Erythroblast (primary cell): Measurements from ENCODE around the gene GATAD2B.
A peak's percentile ranks its signal among the peaks of the same experiment; 100 is the strongest.

ENCODE experiments used
- DNase-seq, 2 experiments: peaks; one replicate each; lab custom pipeline; 2025; lab: John Stamatoyannopoulos, UW
- GATA1 ChIP-seq: IDR thresholded peaks from 2 replicates; pipeline ENCODE4 v1.6.1; 2011; ENCODE audit warnings: low read depth, mild to moderate bottlenecking, control low read depth, low read length, moderate library complexity
- POLR2A ChIP-seq: IDR thresholded peaks from 2 replicates; pipeline ENCODE4 v1.6.1; 2011; ENCODE audit warnings: mild to moderate bottlenecking, low read length

The GATAD2B gene

GRCh38 chr1:153778824-153779519 is 143.8 kb downstream of the GATAD2B start:
- TF ChIP-seq POLR2A (no peak), GATA1 (no peak)
- peak in 1 of 2 experiments; percentile 16 for DNase-seq

- no peak for DNase-seq
- TF ChIP-seq GATA1 (no peak), POLR2A (no peak)
Measured at GRCh38 chr1:153778051-153778823, 144.5 kb downstream of the GATAD2B start.

GRCh38 chr1:153777648-153778047 is 145.1 kb downstream of the GATAD2B start:
- TF ChIP-seq GATA1 (no peak), POLR2A (no peak)
- DNase-seq, result no peak

DNA sequence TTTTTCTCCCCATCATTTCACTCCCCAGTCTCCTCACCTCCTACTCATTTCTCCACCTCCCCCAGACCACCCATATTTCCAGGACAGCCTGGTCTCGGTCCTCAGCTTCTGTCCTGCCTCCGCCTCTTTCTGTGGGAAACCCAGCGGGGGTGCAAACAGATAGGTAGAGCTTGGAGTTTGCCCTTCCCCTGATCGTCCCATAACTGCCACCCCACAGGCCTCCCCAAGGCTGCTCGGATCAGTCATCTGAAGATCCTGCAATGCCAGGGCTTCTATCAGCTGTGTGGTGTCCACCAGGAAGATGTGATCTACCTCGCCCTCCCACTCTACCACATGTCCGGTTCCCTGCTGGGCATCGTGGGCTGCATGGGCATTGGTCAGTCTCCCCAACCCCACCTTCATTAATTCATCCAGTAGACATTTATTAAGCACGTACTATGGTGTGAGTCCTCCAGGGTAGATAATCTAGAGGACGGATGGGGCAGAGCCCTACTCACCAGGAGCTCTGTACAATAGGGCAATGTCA is 145.9 kb downstream of the GATAD2B start:
- TF ChIP-seq POLR2A (no peak), GATA1 (no peak)
- DNase-seq, result no peak

DNA sequence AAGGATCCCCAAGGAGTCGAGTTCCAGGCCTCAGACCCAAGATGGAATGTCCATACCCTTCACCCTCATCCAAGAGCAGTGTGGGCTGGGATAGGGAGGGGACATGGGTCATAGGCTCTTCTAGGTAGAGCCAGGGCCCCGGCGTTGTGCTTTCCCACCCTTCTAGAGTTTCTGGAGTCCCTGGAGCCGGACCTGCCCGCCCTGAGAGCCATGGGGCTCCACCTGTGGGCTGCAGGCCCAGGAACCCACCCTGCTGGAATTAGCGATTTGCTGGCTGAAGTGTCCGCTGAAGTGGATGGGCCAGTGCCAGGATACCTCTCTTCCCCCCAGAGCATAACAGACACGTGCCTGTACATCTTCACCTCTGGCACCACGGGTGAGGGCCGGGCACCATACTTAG is 146.4 kb downstream of the GATAD2B start:
- no peak for DNase-seq
- TF ChIP-seq GATA1, result no peak
- no peak for TF ChIP-seq POLR2A

DNA sequence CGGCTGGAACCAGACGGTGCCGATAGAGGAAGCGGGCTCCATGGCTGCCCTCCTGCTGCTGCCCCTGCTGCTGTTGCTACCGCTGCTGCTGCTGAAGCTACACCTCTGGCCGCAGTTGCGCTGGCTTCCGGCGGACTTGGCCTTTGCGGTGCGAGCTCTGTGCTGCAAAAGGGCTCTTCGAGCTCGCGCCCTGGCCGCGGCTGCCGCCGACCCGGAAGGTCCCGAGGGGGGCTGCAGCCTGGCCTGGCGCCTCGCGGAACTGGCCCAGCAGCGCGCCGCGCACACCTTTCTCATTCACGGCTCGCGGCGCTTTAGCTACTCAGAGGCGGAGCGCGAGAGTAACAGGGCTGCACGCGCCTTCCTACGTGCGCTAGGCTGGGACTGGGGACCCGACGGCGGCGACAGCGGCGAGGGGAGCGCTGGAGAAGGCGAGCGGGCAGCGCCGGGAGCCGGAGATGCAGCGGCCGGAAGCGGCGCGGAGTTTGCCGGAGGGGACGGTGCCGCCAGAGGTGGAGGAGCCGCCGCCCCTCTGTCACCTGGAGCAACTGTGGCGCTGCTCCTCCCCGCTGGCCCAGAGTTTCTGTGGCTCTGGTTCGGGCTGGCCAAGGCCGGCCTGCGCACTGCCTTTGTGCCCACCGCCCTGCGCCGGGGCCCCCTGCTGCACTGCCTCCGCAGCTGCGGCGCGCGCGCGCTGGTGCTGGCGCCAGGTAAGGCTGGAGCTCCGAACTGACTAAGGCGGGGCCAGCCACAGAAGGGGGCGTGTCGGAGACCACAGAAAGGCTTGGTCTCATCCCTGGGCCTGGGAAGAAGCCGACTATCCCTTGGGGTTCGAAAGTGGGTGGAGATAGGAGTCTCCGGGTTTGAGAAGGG is 147.1 kb downstream of the GATAD2B start:
- TF ChIP-seq POLR2A, result no peak
- no peak for TF ChIP-seq GATA1
- DNase-seq, result peak; percentile 64 to 68

DNA sequence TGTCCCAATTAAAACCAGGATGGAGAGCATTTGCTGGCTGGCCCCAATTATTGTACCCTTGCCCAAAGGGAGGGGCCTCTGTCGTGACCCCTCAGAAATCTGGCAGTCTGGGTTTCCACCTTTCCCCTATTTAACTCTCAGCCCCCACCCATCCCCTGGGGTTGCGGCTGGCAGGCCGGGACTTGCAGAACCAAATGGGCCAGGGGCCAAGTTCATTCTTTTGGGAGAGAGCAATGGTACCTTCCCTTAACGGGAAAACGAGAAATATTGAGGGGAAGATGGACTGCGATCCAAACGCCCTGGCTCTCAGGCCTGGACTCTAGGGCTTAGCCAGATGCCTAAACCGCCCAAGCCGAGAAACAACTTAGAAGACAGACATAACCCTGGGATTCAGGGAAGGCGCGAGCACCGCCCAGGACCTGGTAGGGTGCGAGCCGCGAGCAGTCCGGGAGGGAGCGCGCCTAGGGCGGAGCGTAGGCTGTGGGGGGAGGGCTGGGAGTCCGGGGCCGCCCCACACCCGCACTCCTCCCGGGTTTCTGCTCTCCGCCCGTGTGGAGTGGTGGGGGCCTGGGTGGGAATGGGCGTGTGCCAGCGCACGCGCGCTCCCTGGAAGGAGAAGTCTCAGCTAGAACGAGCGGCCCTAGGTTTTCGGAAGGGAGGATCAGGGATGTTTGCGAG is 147.9 kb downstream of the GATAD2B start, which contains the start of gene SLC27A3:
SLC27A3 (plus strand) TSS at position 628 of the 678 bp plus-strand sequence. CDS start 91 bp downstream, outside the sequence.
- peak; percentile 66 to 68 for DNase-seq
- TF ChIP-seq POLR2A (no peak), GATA1 (no peak)

DNA sequence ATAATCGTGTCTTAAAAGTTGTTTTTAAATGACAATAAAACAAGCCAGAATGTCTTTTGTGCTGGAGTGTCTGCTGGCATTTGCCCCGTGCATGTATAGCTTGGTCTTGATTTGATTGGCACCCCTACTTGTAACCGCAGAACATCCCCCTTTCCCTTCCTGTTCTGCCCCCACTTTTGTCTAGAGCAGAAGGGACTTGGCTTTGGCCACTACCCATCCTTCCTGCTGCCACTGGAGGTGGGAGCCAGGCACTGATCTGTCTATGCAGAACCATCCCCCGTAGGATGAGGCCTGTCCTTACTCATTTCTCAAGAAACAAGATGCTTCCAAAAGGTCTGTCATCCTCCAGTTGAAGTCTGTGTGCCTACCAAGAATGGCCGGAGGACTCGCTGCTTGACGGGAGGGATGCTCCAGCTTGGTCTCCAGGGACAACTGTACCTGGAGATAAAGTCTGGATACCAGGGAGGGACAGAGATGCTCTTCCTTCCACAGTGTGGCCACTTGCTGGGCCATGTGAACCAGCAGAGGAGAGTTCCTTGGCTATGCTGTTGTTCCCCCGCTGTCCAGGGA is 148.7 kb downstream of the GATAD2B start:
- TF ChIP-seq POLR2A (no peak), GATA1 (no peak)
- no peak for DNase-seq

GRCh38 chr1:153773096-153773921 is 149.5 kb downstream of the GATAD2B start:
- no peak for DNase-seq
- TF ChIP-seq GATA1 (no peak), POLR2A (no peak)

DNA sequence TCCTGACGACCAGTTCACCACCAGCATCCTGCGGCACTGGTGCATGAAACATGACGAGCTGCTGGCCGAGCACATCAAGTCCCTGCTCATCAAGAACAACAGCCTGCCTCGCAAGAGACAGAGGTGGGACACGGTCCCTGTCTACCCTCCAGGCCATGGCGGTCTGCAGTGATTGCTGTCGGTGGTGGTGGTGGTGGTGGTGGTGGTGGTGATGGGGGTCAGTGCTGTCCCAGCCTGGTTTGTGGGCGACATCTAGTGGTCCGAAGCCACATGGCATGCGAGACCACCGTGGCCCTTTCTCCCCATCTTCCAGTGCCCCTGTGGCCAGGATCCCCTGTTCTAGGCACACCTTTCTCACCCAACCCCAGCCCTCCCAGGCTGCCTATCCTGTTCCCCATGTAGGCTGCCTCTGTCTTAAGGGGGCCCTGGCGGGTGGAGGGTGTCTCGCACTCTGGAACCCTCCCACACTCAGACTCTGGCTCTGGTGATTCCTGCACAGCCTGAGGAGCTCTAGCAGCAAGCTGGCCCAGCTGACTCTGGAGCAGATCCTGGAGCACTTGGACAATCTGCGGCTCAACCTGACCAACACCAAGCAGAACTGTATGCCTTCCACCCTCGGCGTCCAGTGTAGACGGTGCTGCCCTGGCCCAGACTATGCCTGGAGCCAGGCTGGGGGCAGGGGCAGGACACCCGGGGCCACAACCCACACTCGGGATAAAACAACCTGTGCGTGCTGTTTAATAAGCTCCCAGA is 150.8 kb downstream of the GATAD2B start:
- DNase-seq, result peak; percentile 12 to 20

DNA sequence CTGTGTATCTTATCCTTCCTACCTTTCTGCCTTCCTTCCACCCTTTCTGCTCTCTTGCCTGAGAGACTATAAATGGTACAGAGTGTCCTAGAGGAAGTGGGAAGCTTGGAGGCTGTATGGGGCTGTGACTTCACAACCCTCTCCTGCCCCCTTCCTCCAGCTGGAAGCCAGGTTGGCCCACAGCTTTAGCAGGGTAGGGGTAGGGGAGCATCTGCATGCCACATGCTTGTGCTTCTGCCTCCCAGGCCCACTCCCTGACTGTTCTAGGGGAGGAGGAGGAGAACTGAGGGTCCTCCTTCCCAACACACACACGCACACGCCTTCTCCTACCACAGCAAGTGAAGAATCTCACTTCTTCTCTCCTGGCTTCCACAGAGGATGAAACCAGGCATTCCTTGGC is 151.5 kb downstream of the GATAD2B start:
- DNase-seq, result no peak
- no peak for TF ChIP-seq POLR2A
- no peak for TF ChIP-seq GATA1

More for the DNA sequence above, 150.8 kb downstream of the GATAD2B start:
- TF ChIP-seq GATA1 (no peak), POLR2A (no peak)
